ES-I3 (cell line): Measurements from ENCODE around the gene LARP6.

Experiments
- H3K36me3 ChIP-seq: 2 replicates; pipeline ENCODE4 v1.6.1; 2013; ENCODE audit warnings: mild to moderate bottlenecking, low read length, control low read depth, moderate library complexity; ENCODE audit not compliant: insufficient read depth
- H3K4me1 ChIP-seq: 2 replicates; pipeline ENCODE4 v1.6.1; 2013; ENCODE audit warnings: mild to moderate bottlenecking, control low read depth, low read length; ENCODE audit not compliant: insufficient read depth
- H3K9ac ChIP-seq: 2 replicates; pipeline ENCODE4 v1.6.1; 2013; ENCODE audit warnings: low read depth, mild to moderate bottlenecking, low read length, moderate library complexity
- H3K9me3 ChIP-seq: 2 replicates; pipeline ENCODE4 v1.6.1; 2013; ENCODE audit warnings: mild to moderate bottlenecking, low read length, moderate library complexity; ENCODE audit not compliant: control insufficient read depth, insufficient read depth

The LARP6 gene

DNA sequence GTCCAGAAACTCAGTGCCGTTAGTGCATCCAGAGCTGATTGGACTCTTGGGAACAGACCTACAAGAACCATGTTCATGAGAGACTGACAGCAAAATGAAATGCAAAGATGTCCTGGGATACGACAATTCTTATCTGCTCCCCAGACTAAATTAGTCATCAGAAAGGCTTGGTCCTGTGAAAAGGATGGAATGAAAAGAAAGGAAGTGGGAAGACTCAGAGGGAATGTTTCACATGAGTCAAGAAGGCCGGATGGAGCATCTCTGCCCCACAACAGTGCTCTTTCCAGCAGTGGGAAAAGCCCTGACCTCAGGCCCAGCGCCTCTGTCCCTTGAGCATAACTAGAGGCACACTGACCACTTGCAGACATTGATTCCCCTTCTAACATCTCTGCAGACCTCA is 51.3 kb downstream of the LARP6 start:
- Histone ChIP-seq H3K9ac (no peak overlapping the region), H3K36me3 (no peaks in the 10 kb centered on the region), H3K4me1 (peaks cover 3% of the 10 kb centered on the region; the same call in 1 of the 2 replicates), H3K9me3 (peaks cover 8% of the 10 kb centered on the region; the same call in 1 of the 2 replicates)

DNA sequence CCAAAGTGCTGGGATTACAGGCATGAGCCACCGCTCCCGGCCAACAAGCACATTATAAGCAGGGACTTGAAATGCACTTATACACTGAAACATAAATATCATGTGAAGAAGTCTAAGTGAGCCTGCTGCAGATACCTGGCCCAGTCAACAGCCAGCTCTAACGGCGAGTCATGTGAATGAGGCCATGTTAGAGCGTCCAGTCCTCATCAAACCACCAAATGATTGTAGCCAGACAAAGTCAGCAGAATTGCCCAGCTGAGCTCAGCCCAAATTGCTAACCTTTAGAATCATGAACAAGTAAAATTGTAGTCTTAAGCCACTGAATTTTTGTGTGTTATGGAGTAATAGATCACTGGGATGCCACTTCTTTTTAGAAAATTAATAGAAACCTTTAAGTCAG is 52.8 kb downstream of the LARP6 start:
- H3K9me3 ChIP-seq, result peaks cover 8% of the 10 kb centered on the region; the same call in 1 of the 2 replicates
- H3K9ac ChIP-seq, result no peak overlapping the region
- H3K4me1 ChIP-seq, result peaks cover 3% of the 10 kb centered on the region; the same call in 1 of the 2 replicates
- H3K36me3 ChIP-seq, result no peaks in the 10 kb centered on the region

DNA sequence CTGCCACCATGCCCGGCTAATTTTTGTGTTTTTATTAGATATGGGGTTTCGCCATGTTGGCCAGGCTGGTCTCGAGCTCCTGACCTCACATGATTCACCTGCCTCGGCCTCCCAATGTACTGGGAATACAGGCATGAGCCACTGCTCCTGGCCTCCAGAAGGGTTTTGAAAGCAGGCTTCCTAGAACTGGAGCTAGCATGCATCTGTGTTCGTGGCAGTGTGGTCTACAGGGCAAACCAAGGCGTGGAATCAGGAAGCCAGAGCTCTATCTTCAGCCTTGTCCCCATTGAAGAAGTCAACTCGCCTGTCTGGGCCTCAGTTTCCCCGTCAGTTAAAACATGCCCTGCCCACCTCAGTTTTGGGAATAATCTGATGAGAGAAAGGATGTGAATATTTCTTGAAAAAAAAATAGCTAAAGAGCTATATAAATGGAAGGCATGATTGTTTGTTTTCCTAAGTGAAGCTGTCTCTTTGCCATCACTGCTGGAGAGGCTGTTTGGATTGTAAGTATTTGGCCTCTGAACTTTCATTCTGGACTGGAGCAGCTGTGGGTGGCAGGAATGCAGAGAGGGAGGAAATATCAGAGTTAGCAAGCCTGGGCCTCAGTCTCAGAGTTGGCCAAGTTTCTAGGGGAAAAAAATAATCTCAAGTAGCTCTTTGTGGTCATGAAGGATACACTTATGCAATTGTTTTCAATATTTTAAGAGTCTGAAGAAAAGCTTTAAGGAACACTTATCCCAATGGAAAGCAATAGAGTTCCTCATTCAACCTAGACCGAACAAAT is 54.1 kb downstream of the LARP6 start:
- peaks cover 3% of the 10 kb centered on the region; the same call in 1 of the 2 replicates for H3K4me1 ChIP-seq
- H3K9me3 ChIP-seq, result no peaks in the 10 kb centered on the region
- H3K9ac ChIP-seq, result no peak overlapping the region
- no peaks in the 10 kb centered on the region for H3K36me3 ChIP-seq

DNA sequence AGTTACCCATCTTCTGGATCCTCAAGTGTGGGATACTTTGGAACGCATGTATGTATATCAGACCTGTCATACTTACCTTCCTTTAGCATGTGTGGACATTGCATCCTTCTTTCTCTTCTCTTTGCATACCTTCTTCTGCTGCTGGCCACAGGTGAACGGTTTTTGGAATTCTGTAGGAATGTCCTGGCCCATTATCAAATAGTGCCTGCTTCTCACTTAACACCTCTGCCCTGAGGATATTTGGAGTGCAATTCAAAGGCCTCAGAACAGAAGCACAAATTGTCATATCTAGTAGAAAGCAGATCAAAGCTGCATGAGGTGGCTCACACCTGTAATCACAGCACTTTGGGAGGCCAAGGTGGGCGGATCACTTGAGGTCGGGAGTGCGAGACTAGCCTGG is 56.5 kb downstream of the LARP6 start:
- H3K36me3 ChIP-seq, result no peaks in the 10 kb centered on the region
- no peak overlapping the region for H3K9ac ChIP-seq
- peaks cover 2% of the 10 kb centered on the region; the same call in 1 of the 2 replicates for H3K4me1 ChIP-seq
- no peaks in the 10 kb centered on the region for H3K9me3 ChIP-seq

DNA sequence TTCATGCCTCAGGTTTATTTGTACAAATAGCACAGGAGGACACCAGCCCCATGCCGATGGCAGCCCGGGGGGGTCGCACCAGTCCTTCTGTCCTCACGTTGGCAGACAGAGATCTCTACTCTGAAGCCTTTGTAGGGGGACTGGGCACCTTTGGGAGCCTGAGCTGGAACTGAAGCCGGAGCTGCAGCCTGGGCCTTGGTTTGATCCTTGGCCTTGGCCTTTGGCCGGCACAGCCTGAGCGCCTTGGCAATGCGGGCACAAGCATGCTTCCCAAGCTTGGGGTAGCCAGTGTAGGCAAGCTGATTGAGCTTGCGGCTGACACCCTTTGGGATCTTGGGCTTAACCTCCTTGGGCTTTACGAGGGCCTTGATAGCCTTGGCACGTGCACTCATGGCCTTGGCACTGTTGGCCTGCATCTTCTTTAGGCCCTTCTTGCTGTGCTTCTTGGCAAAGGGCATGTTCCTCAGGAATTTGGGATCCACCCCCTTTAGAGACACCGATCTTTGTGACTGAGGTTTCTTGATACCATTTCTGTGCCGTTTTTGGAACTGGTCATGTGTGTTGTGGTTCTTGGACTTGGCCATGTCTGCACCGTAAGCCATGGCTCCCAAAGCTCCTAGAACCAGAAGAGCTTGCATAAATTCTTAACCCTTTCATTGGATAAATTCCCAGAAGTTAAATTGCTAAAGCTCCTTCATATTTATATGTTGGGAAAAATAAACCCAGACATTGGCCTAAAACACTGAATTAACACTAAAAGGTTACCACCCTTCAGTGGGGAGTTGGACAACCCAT is 57.2 kb downstream of the LARP6 start:
- Histone ChIP-seq H3K9me3 (no peaks in the 10 kb centered on the region), H3K9ac (no peak overlapping the region), H3K4me1 (peaks cover 4% of the 10 kb centered on the region; the same call in 1 of the 2 replicates), H3K36me3 (no peaks in the 10 kb centered on the region)

DNA sequence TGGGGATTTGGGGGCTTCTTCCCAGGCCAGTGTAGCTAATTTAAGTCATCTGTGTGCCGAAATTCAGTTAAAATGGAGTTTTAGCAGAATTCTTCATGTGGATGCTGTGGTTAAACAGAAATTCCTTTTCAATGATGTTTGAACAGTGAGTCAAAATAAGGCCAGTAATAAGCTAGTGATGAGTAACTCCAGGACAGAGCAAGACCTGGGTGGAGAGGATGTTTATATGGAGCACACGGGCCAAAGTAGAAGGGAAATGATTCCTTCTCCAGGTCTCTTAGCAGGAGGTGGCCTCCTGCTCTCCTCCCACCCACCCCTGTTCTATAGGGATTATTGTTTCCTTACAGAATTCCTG is 58.7 kb downstream of the LARP6 start:
- peaks cover 4% of the 10 kb centered on the region; the same call in 1 of the 2 replicates for H3K4me1 ChIP-seq
- no peak overlapping the region for H3K9ac ChIP-seq
- H3K36me3 ChIP-seq, result no peaks in the 10 kb centered on the region
- H3K9me3 ChIP-seq, result no peaks in the 10 kb centered on the region

DNA sequence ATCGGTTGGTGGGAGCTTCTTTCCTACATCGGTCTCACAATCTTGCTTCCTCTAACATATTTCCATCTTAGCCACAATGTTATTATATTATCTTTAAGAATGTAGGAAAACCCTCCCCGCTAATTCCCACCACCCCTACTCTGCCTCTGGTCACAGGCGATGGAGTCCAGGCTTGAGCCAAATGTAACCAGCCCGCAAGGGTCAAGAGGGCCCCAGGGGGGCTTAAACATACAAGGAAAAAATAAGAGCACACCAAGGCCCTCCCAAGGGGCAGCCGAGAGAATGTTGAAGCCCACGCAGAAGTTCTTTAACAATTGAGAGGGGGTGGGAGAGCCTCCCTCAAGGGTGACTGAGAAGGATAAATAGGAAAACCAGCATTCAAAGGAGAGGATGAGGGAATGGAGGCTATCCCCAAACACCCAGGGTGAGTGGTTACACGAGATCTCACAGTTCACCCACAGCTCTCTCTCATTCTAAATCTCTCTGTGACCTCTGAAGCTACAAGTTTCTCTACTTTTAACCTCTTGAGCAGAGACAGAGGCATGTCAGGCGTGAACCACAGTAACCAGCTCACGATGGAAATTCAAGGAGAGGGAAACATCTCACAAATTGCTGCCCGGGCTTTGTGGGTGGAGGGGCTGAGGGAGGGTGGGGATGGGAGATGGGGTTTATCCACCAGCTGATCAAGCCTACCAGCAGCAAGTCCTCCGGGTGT is 59.2 kb downstream of the LARP6 start:
- H3K9me3 ChIP-seq, result no peaks in the 10 kb centered on the region
- no peaks in the 10 kb centered on the region for H3K36me3 ChIP-seq
- no peak overlapping the region for H3K9ac ChIP-seq
- H3K4me1 ChIP-seq, result peaks cover 4% of the 10 kb centered on the region; the same call in 1 of the 2 replicates

DNA sequence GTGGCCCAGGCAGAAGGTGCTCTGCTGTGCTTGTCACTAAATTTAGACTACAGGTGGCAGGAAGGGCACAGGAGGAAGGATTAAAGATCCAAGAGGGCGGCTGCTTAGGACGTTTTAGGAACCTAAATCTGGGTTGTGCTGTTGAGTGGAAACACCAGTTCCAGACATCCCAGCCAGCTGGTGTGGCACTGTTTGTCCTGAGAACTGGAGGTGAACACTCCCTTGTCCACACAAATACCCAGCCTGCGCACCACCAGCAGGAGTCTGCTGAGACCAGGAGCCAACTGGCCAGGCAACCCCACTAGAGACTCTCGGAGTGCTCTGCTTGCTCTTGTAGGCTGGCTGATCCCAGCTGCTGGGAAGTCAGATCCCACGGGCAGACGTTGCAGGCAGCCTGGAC is 60.3 kb downstream of the LARP6 start:
- no peaks in the 10 kb centered on the region for H3K9me3 ChIP-seq
- peaks cover 4% of the 10 kb centered on the region; the same call in 1 of the 2 replicates for H3K4me1 ChIP-seq
- H3K9ac ChIP-seq, result no peak overlapping the region
- no peaks in the 10 kb centered on the region for H3K36me3 ChIP-seq

DNA sequence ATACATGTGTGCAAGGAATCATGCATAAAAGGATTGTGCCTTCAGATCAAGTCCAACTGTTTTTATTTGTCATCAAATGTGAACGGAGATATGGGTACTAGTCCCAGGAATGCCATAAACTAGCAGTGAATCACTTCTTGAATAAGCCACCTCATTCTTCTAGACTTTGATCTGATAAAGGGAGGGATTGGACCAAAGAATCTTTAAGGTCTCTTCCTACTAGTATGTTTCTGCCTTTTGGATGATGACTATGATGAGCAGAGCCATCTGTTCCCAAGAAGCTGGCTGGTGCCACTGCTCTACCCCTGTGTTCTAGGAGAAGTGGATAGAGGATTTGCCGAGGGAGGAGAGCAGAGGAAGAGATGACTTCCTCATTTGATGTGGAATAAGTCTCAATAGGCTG is 61.8 kb downstream of the LARP6 start:
- no peaks in the 10 kb centered on the region for H3K36me3 ChIP-seq
- peaks cover 4% of the 10 kb centered on the region; the same call in 1 of the 2 replicates for H3K4me1 ChIP-seq
- no peaks in the 10 kb centered on the region for H3K9me3 ChIP-seq
- H3K9ac ChIP-seq, result no peak overlapping the region

DNA sequence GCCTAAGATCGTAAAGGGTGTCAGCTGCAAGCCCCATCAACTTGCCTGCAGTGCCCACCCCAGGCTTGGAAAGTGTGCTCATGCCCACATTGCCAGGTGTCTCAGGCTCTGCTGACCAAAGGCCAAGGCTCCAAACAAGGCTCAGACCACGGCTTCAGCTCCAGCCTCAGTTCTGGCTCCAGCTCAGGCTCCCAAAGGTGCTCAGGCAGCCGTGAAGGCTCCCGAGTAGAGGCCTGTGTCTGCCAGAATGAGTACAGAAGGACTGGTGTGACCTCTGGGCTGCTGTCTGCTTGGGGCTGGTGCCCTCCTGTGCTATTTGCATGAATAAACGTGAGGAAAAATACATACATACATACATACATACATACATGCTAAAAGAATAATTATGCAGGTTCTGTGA is 62.7 kb downstream of the LARP6 start:
- H3K9me3 ChIP-seq, result no peaks in the 10 kb centered on the region
- no peak overlapping the region for H3K9ac ChIP-seq
- H3K4me1 ChIP-seq, result peaks cover 4% of the 10 kb centered on the region; the same call in 1 of the 2 replicates
- H3K36me3 ChIP-seq, result no peaks in the 10 kb centered on the region

DNA sequence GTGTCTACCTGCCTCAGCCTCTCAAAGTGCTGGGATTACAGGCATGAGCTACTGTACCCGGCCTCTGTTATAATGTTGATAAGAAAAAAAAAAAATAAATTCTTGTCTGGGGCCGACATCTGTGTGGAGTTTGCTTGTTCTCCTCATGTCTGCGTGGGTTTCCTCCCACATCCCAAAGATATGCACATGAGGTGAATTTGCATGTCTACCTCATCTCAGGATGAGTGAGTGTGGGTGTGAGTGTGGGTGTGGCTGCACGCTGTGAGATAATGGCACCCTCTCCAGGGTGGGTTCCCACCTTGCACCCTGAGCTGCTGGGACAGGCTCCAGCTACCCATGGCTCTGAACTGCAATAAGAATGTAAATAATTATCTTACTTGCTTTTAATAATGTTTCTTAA is 64.7 kb downstream of the LARP6 start:
- Histone ChIP-seq H3K4me1 (peaks cover 4% of the 10 kb centered on the region; the same call in 1 of the 2 replicates), H3K9ac (no peak overlapping the region), H3K36me3 (no peaks in the 10 kb centered on the region), H3K9me3 (no peaks in the 10 kb centered on the region)

DNA sequence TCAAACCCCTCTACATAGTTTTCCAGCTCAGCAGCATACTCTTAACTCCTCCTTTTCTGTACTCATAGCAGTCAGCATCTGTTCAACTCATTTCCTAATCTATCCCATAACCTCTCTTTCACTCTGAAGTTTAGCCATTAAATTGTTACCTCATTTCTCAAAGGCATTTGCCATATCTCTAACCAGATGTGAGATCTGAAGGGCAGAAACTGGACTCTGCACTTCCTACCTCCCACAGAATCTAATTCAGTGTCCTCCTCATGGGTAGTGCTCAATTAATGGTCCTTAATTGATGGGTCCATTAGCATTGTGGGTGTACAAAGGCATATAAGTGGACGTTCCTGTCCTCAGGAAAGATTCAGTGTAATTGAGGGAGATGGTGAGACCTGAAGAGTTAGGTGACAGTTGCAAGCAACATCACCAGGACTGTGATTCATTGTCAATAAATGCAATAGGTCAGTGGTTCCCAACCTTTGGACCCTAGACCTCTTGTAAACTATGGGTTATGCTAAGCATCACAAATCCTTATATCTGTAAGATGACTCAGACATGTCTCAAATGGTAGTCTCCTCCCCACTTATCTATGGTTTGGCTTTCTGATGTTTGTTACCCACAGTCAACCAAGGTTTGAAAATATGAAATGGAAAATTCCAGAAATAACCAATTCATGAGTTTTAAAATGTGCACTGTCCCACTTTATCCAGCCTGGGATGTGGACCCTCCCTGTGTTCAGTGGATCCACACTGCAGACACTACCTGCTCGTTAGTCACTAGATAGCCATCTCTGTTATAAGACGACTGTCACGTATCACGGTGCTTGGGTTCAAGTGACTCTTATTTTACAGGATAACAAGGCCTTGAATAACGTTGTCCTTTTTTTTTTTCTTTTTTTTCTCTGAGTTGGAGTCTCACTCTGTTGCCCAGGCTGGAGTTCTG is 65.6 kb downstream of the LARP6 start:
- Histone ChIP-seq H3K9me3 (no peaks in the 10 kb centered on the region), H3K36me3 (no peaks in the 10 kb centered on the region), H3K4me1 (peaks cover 11% of the 10 kb centered on the region), H3K9ac (no peak overlapping the region)

DNA sequence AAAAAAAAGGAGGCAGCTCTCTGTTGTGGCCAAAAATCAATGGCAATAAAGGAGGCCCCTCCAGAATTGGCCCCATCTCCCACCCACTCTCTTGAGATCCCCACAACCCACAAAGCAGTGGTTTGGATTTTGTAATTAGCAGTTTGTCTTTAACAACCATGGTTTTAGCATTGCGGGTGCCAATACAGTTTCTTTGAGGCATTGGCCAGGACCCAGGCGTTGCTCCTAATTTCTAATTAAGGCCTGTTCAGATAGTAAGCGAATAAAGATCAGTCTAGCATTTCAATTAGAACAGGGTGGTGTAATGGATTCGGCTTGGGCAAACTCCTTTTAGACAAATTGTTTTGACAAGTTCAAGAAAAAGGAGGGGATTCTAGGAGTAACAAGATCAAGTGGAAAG is 67.0 kb downstream of the LARP6 start:
- no peaks in the 10 kb centered on the region for H3K9me3 ChIP-seq
- no peak overlapping the region for H3K9ac ChIP-seq
- H3K36me3 ChIP-seq, result no peaks in the 10 kb centered on the region
- peaks cover 9% of the 10 kb centered on the region for H3K4me1 ChIP-seq
